ENCODE data around the gene DVL2. TPM values are rescaled to one million over a fixed set of nuclear protein-coding genes. Genes with fewer than 3 reads are reported as not detected.
A peak's percentile ranks its signal among the peaks of the same experiment; 100 is the strongest.
"Not testable (repeated sequence)": the region's sequence is repeated elsewhere in the genome, so short reads cannot be mapped to it uniquely, and the experiment has no call there.

The DVL2 gene
- total RNA-seq, 3 donors from 2014 or later: 62.9 to 65.3 (median 63.2) TPM

DNA sequence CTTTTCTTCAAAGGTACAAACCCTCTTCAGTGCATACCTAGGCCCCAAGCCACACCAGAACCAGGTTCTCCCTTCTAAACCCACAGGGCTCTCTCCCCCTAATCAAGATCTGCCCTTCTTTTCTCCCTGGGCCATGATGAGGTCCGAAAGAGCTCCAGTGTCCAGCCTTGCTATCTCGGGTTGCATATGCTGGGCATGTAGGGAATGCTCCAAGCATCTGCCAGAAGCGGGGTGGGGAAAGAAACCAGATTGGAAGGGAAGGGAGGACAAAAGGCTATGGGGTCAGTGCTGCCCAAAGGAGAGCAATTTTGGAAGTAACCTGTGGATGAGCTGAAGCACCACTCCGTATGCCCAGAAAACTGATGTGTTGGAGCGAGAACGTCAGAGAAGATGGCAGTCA, 14.9 kb upstream of the DVL2 start:
- Mint-ChIP-seq H3K4me1 (ENCODE audit: low read depth) (peaks cover 36% of the 10 kb centered on the region), H3K36me3 (ENCODE audit: insufficient read depth) (peaks cover 21% of the 10 kb centered on the region), H3K4me3 (peak overlapping the region; percentile 97), H3K9me3 (no peaks in the 10 kb centered on the region), H3K27me3 (ENCODE audit: low read depth) (no peaks in the 10 kb centered on the region)
- ATAC-seq (no peak), DNase-seq (no peak)

GRCh38 chr17:7248796-7249195, 14.5 kb upstream of the DVL2 start:
- Mint-ChIP-seq H3K27me3 (ENCODE audit: low read depth) (no peaks in the 10 kb centered on the region), H3K4me1 (ENCODE audit: low read depth) (peaks cover 34% of the 10 kb centered on the region), H3K9me3 (no peaks in the 10 kb centered on the region), H3K4me3 (peak overlapping the region; percentile 97), H3K36me3 (ENCODE audit: insufficient read depth) (peaks cover 21% of the 10 kb centered on the region)
- ATAC-seq (no peak), DNase-seq (no peak)

- H3K4me3 Mint-ChIP-seq: no peak overlapping the region
- H3K4me1 Mint-ChIP-seq (ENCODE audit: low read depth): peaks cover 37% of the 10 kb centered on the region
- H3K36me3 Mint-ChIP-seq (ENCODE audit: insufficient read depth): peaks cover 18% of the 10 kb centered on the region
- no peaks in the 10 kb centered on the region for H3K9me3 Mint-ChIP-seq
- DNase-seq (no peak), ATAC-seq (no peak)
- no peaks in the 10 kb centered on the region for H3K27me3 Mint-ChIP-seq (ENCODE audit: low read depth)
Observed at GRCh38 chr17:7246779-7247178, 12.5 kb upstream of the DVL2 start.

DNA sequence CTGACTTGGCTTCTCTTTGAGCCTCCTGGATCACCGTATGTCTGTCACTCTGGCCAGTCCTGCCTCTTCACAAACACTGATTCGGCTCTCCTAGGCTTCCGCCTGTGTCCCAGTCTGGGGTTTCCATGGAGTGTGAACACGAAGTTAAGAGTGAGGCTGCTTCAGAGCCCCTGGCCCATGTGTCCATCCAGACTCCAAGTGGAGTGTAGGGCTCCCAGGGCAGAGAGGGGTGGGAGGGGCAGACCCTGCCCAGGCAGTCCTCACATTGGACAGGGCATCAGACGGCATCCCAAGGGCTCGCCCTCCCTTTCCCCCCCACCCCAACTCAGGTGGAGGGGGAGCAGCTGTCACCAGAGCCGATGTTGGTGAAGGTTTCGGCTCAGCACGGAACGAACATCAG, 9.5 kb upstream of the DVL2 start:
- not testable (repeated sequence) for DNase-seq; H3K9me3 Mint-ChIP-seq; H3K27me3 Mint-ChIP-seq (ENCODE audit: low read depth); ATAC-seq; H3K4me3 Mint-ChIP-seq
- peaks cover 23% of the 10 kb centered on the region for H3K36me3 Mint-ChIP-seq (ENCODE audit: insufficient read depth)
- peaks cover 42% of the 10 kb centered on the region for H3K4me1 Mint-ChIP-seq (ENCODE audit: low read depth)

- Mint-ChIP-seq H3K9me3 (no peaks in the 10 kb centered on the region), H3K27me3 (ENCODE audit: low read depth) (no peaks in the 10 kb centered on the region), H3K4me3 (peak overlapping the region; percentile 98), H3K4me1 (ENCODE audit: low read depth) (peaks cover 38% of the 10 kb centered on the region), H3K36me3 (ENCODE audit: insufficient read depth) (peaks cover 23% of the 10 kb centered on the region)
- ATAC-seq (no peak), DNase-seq (no peak)
Observed at GRCh38 chr17:7243453-7243729, 9.1 kb upstream of the DVL2 start.

GRCh38 chr17:7242717-7243452, 8.6 kb upstream of the DVL2 start:
- peaks cover 38% of the 10 kb centered on the region for H3K4me1 Mint-ChIP-seq (ENCODE audit: low read depth)
- H3K27me3 Mint-ChIP-seq (ENCODE audit: low read depth): no peaks in the 10 kb centered on the region
- H3K4me3 Mint-ChIP-seq: peak overlapping the region; percentile 98
- DNase-seq (peak; percentile 90), ATAC-seq (peak; percentile 36 to 38)
- no peaks in the 10 kb centered on the region for H3K9me3 Mint-ChIP-seq
- peaks cover 23% of the 10 kb centered on the region for H3K36me3 Mint-ChIP-seq (ENCODE audit: insufficient read depth)

GRCh38 chr17:7241783-7242716, 7.7 kb upstream of the DVL2 start, which contains the start of gene GABARAP:
Gene GABARAP, minus strand, starts transcription at chr17:7242449. Its CDS starts 119 bp downstream, at chr17:7242330.
- H3K36me3 Mint-ChIP-seq (ENCODE audit: insufficient read depth): peaks cover 24% of the 10 kb centered on the region
- ATAC-seq (peak; percentile 31 to 37), DNase-seq (peak; percentile 93)
- peaks cover 40% of the 10 kb centered on the region for H3K4me1 Mint-ChIP-seq (ENCODE audit: low read depth)
- H3K9me3 Mint-ChIP-seq: no peaks in the 10 kb centered on the region
- H3K27me3 Mint-ChIP-seq (ENCODE audit: low read depth): no peaks in the 10 kb centered on the region
- H3K4me3 Mint-ChIP-seq: peak within 1 kb of the TSS; percentile 98

GRCh38 chr17:7241090-7241733, 6.9 kb upstream of the DVL2 start:
- DNase-seq: no peak
- Mint-ChIP-seq H3K4me3 (peak overlapping the region; percentile 98), H3K9me3 (no peaks in the 10 kb centered on the region), H3K27me3 (ENCODE audit: low read depth) (no peaks in the 10 kb centered on the region), H3K4me1 (ENCODE audit: low read depth) (peaks cover 40% of the 10 kb centered on the region), H3K36me3 (ENCODE audit: insufficient read depth) (peaks cover 21% of the 10 kb centered on the region)
- ATAC-seq: no peak

DNA sequence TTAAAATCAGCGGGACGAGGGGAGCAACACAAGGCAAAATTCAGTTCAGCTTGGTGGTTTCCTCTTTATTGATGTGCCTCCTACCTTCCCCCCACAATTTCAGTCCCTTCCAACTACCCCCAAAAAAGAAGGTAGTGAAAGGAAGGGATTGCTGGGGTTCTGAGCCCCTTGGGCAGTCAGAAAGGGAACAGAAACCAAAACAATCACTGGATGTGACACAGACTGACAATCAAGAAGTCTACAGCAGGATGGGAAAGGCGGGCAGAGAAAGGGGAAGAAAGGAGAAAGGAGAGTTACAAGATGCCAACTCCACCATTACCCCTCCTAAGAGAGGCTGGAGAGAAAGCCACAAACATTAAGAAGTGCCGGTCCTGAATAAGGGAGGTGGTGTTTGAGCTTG, 6.1 kb upstream of the DVL2 start:
- no peak for DNase-seq
- Mint-ChIP-seq H3K4me3 (peak overlapping the region; percentile 98), H3K36me3 (ENCODE audit: insufficient read depth) (peaks cover 24% of the 10 kb centered on the region), H3K27me3 (ENCODE audit: low read depth) (no peaks in the 10 kb centered on the region), H3K4me1 (ENCODE audit: low read depth) (peaks cover 49% of the 10 kb centered on the region), H3K9me3 (no peaks in the 10 kb centered on the region)
- ATAC-seq: no peak

- peaks cover 26% of the 10 kb centered on the region for H3K36me3 Mint-ChIP-seq (ENCODE audit: insufficient read depth)
- H3K27me3 Mint-ChIP-seq (ENCODE audit: low read depth): no peaks in the 10 kb centered on the region
- peaks cover 59% of the 10 kb centered on the region for H3K4me1 Mint-ChIP-seq (ENCODE audit: low read depth)
- DNase-seq (peak; percentile 97), ATAC-seq (peak; percentile 63 to 70)
- no peaks in the 10 kb centered on the region for H3K9me3 Mint-ChIP-seq
- H3K4me3 Mint-ChIP-seq: peak within 1 kb of the TSS; percentile 98
Observed at GRCh38 chr17:7239091-7240027, 5.0 kb upstream of the DVL2 start, which contains the start of gene PHF23. Gene PHF23, minus strand, starts transcription at chr17:7239457. Its CDS starts 178 bp downstream, at chr17:7239279.

GRCh38 chr17:7238420-7239090, 4.2 kb upstream of the DVL2 start:
- Mint-ChIP-seq H3K4me1 (ENCODE audit: low read depth) (peaks cover 62% of the 10 kb centered on the region), H3K4me3 (peak overlapping the region; percentile 98), H3K27me3 (ENCODE audit: low read depth) (no peaks in the 10 kb centered on the region), H3K36me3 (ENCODE audit: insufficient read depth) (peaks cover 24% of the 10 kb centered on the region), H3K9me3 (no peaks in the 10 kb centered on the region)
- no peak for DNase-seq
- no peak for ATAC-seq

DNA sequence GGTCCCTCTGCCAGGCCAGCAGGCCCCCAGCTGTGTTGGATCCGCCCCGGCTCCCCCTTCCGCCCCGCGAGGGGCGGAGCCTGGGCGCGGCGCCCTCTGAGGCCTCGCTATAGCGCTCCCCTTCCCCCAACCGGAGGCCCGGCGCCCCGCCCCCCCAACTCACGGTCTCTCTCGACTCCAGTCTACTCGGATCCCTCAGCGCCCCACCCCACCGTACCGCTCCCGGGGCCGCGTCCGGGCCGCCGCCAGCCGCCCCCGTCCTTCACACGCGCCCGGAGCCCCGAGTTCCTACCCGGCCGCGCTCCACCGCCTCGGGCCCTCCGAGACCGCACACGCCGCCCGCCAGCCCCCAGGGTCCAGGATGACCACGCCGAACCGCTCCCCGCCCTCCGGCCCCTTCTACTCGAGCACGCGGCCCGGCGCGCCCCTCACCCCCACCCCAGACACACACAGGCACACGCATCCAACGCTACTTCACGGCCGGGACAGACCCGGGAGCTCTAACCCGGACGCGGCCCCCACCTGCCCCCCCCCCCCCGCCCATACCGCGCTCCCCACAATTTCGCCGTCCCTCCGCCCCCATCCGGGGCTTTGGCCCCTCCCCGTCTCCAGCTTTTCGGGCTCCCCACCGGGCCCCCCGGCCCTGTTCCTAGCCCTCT, 3.6 kb upstream of the DVL2 start:
- DNase-seq: peak; percentile 87
- H3K4me3 Mint-ChIP-seq: peak overlapping the region; percentile 98
- no peaks in the 10 kb centered on the region for H3K9me3 Mint-ChIP-seq
- ATAC-seq: peak; percentile 26 to 31
- no peaks in the 10 kb centered on the region for H3K27me3 Mint-ChIP-seq (ENCODE audit: low read depth)
- peaks cover 21% of the 10 kb centered on the region for H3K36me3 Mint-ChIP-seq (ENCODE audit: insufficient read depth)
- peaks cover 63% of the 10 kb centered on the region for H3K4me1 Mint-ChIP-seq (ENCODE audit: low read depth)
